ENCODE results near the gene STRIT1. TPM values are rescaled to one million over a fixed set of nuclear protein-coding genes. Genes with fewer than 3 reads are reported as not detected.
"Not testable (repeated sequence)": the region's sequence is repeated elsewhere in the genome, so short reads cannot be mapped to it uniquely, and the experiment has no call there.

STRIT1 gene
- total and polyA plus RNA-seq, 5 experiments from 2014 or later, result not detected

DNA sequence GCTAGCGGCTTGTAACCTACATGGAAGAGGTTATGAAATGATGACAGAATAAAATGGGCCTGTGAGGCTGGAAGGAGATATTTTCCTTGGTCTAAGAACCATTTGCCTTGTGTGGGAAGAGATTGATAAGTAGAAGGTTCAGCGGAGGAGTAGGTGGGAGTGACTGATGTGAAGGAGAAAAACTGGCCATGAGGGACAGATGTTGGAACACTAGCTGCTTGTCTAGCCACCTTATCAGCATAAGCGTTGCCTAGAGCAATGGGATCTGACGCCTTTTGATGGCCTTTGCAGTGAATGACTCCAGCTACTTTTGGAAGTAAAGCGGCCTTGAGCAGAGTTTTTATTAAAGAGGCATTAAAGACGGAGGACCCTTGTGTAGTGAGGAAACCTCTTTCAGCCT is 17.4 kb downstream of the STRIT1 start:
- not testable (repeated sequence) for H3K4me1 Mint-ChIP-seq, ATAC-seq
- H3K9me3 Mint-ChIP-seq, result peaks cover 0 to 16% (median 5%) of the 10 kb centered on the region in 9 donors

DNA sequence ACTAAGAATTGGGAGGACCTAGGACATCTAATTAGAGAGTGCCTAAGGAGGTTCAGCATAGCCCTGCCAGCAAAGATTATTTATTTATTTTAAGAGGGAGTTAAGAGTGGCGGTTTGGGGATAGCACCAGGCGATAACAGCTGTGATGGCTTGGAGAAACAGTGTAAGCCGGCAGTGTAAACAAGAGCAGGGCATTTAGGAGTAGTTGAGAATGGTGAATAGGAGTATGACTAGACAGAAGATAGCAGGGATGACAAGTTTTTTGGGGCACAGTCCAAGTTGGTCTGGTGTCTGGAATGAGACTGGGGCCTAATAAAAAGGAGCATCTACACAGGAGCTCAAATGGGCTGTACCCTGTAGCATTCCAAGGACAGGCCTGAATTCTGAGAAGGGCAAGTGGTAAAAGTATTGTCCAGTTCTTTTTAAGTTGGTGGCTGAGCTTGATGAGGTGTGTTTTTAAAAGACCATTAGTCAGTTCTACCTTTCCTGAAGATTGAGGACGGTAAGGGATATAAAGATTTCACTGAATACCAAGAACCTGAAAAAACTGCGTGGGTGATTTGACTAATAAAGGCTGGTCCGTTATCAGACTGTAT is 18.2 kb downstream of the STRIT1 start:
- peaks cover 0 to 16% (median 5%) of the 10 kb centered on the region in 9 donors for H3K9me3 Mint-ChIP-seq
- H3K27me3 Mint-ChIP-seq, result peaks cover 0 to 11% (median 0%) of the 10 kb centered on the region in 5 donors
- DNase-seq, H3K27ac Mint-ChIP-seq, ATAC-seq, H3K4me1 Mint-ChIP-seq, H3K4me3 Mint-ChIP-seq, H3K36me3 Mint-ChIP-seq, POLR2A ChIA-PET: not testable (repeated sequence)

More for the DNA sequence above, 17.4 kb downstream of the STRIT1 start:
- H3K27ac Mint-ChIP-seq, DNase-seq, H3K36me3 Mint-ChIP-seq, H3K4me3 Mint-ChIP-seq, POLR2A ChIA-PET: not testable (repeated sequence)
- H3K27me3 Mint-ChIP-seq, result peaks cover 0 to 11% (median 0%) of the 10 kb centered on the region in 5 donors

DNA sequence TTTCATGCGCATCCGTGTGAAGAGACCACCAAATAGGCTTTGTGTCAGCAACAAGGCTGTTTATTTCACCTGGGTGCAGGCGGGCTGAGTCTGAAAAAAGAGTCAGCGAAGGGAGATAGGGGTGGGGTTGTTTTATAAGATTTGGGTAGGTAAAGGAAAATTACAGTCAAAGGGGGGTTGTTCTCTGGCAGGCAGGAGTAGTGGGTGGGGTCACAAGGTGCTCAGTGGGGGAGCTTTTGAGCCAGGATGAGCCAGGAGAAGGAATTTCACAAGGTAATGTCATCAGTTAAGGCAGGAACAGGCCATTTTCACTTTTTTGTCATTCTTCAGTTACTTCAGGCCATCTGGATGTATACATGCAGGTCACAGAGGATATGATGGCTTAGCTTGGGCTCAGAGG is 19.0 kb downstream of the STRIT1 start:
- ATAC-seq, POLR2A ChIA-PET: not testable (repeated sequence)

DNA sequence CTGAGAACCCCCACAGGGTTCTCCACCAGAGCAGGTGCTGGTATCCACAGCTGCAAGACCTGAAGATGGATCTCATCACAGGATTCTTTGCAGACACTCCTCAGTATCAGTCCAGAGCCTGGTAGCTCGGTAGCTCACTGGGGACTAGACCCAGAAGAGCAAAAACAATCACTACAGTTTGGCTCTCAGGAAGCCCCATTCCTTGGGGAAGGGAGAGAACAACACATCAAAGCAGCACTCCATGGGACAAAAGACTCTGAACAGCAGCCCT is 22.2 kb downstream of the STRIT1 start:
- POLR2A ChIA-PET, result no interaction called here
- H3K27ac Mint-ChIP-seq, result no peak overlapping the region
- H3K4me3 Mint-ChIP-seq, result no peak overlapping the region
- no peak for ATAC-seq
- H3K27me3 Mint-ChIP-seq, result no peaks in the 10 kb centered on the region
- H3K9me3 Mint-ChIP-seq, result no peaks in the 10 kb centered on the region
- H3K4me1 Mint-ChIP-seq, result no peaks in the 10 kb centered on the region
- H3K36me3 Mint-ChIP-seq, result no peaks in the 10 kb centered on the region
- DNase-seq, result no peak

More for the DNA sequence above, 19.0 kb downstream of the STRIT1 start:
- not testable (repeated sequence) for H3K4me3 Mint-ChIP-seq, H3K4me1 Mint-ChIP-seq, H3K27ac Mint-ChIP-seq, H3K27me3 Mint-ChIP-seq, H3K36me3 Mint-ChIP-seq, DNase-seq
- peaks cover 0 to 11% (median 5%) of the 10 kb centered on the region in 9 donors for H3K9me3 Mint-ChIP-seq

DNA sequence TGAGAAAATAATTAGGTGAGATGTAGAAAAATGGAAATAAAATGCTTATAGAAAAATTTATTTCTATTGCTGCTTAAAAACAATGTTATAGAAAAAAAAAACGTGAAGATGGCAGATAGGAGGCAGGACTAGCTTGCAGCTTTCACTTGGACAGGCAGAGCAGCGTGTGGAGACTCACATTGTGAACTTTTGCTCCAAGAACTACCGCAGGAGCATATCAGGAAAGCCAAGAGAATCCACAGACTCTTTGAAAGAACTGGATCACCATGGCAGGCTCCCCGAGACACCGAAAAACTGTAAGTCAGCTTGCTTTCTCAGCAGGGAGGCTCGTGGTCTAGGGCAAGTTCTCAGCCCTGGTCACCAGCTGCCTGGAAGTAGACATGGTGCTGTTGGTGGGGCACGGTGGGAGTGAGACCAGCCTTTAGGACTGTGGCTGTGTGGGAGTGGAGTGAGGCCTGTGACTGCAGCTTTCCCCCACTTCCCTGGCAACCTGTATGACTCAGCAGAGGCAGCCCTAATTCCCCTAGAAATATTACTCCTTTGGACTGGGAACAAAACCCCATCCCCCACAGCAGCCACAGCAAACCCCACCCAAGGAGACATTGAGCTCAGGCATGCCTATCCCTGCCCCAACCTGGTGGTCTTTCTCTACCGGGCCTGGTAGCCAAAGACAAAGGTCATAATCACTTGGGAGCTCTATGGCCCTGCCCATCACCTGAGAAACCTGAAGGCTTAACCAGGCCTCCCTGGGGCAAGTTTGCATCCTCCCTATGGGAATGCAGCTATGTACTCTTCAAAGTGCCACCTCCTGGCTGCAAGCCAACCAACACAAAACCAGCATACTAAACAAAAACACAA is 22.8 kb downstream of the STRIT1 start:
- H3K27me3 Mint-ChIP-seq, result no peaks in the 10 kb centered on the region

DNA sequence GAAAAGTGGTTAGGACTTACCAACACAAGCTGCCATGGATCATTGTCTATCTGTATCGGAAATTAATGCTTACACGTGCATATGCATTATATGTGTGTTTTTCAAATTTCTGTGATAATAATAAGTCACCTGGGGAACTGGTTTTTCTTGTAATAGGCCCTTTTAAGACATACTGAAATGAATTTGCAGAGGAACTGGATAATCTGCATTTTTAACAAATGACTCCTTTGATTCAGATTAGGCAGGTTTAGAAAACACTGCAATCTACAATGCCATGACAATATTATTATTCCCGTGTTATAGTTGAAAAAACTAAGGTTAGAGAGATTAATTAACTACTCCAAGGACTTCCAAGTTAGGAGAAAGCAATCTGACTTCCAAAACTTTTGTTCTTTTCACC is 23.4 kb downstream of the STRIT1 start:
- Mint-ChIP-seq H3K36me3 (no peaks in the 10 kb centered on the region), H3K27ac (no peak overlapping the region), H3K9me3 (no peaks in the 10 kb centered on the region), H3K4me1 (no peaks in the 10 kb centered on the region), H3K27me3 (no peaks in the 10 kb centered on the region), H3K4me3 (no peak overlapping the region)
- ATAC-seq (no peak), DNase-seq (no peak)
- POLR2A ChIA-PET, result interaction anchor here (0.7 kb wide), 1 partner anchor 13 kb away, joined by 3 read pairs; no protein-coding TSS in a partner anchor

More for the DNA sequence above, 22.8 kb downstream of the STRIT1 start:
- H3K9me3 Mint-ChIP-seq, result no peaks in the 10 kb centered on the region
- ATAC-seq, result no peak
- H3K36me3 Mint-ChIP-seq, result no peaks in the 10 kb centered on the region
- H3K4me1 Mint-ChIP-seq, result no peaks in the 10 kb centered on the region
- H3K27ac Mint-ChIP-seq, result no peak overlapping the region
- no peak for DNase-seq
- no peak overlapping the region for H3K4me3 Mint-ChIP-seq
- POLR2A ChIA-PET, result interaction anchor here (0.7 kb wide), 1 partner anchor 13 kb away, joined by 3 read pairs; no protein-coding TSS in a partner anchor

DNA sequence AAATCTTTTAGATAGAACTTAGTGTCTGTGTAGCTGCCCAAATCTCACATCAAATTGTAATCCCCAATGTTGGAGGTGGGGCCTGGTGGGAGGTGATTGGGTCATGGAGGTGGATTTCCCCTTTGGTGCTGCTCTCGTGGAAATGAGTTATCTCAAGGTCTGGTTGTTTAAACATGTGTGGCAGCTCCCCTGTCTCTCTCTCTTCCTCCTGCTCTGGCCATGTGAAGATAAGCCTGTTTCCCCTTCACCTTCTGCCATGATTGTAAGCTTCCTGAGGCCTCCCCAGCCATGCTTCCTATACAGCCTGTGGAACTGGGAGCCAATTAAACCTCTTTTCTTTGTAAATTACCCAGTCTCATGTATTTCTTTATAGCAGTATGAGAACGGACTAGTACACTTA is 30.6 kb downstream of the STRIT1 start:
- ATAC-seq, DNase-seq, H3K36me3 Mint-ChIP-seq, H3K4me3 Mint-ChIP-seq, H3K9me3 Mint-ChIP-seq, H3K27ac Mint-ChIP-seq, H3K4me1 Mint-ChIP-seq, H3K27me3 Mint-ChIP-seq, POLR2A ChIA-PET: not testable (repeated sequence)

DNA sequence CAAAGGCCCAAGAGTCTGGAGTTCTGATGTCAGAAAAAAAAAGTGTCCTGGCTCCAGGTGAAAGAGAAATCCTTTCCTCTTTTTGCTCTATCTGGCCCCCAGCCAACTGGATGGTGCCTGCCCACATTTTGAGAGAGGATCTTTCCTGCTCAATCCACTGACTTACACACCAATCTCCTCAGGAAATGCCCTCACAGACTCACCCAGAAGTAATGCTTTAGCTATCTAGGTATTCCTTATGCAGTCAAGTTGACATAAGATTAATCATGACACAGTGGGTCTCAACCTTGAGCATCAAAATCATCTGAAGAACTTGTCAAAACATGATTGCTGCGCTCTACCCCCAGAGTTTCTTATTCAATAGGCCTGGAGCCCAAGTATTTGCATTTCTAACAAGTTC is 31.2 kb downstream of the STRIT1 start:
- no peak overlapping the region for H3K27ac Mint-ChIP-seq
- POLR2A ChIA-PET, result no interaction called here
- no peaks in the 10 kb centered on the region for H3K4me1 Mint-ChIP-seq
- H3K36me3 Mint-ChIP-seq, result no peaks in the 10 kb centered on the region
- ATAC-seq (no peak), DNase-seq (no peak)
- H3K27me3 Mint-ChIP-seq, result peaks cover 0 to 10% (median 0%) of the 10 kb centered on the region in 5 donors
- H3K4me3 Mint-ChIP-seq, result no peak overlapping the region
- H3K9me3 Mint-ChIP-seq, result peaks cover 0 to 9% (median 0%) of the 10 kb centered on the region in 9 donors

DNA sequence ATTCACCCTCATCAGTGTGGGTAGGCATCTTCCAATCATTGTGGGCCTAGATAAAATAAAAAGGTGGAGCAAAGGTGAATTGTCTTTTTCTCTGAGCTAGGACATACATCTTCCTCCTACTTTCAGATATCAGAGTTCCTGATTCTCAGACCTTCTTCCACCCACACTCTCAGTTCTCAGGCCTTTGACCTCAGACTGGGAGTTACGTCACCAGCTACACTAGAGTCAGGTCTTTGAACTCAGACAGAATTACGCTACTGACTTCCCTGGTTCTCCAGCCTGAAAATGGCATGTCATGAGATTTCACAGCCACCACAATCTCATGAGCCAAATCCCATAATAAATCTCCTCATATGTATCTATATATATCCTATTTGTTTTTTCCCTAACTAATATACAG is 39.0 kb downstream of the STRIT1 start:
- Mint-ChIP-seq H3K9me3 (peaks cover 0 to 2% (median 0%) of the 10 kb centered on the region in 9 donors), H3K27me3 (peaks cover 0 to 8% (median 2%) of the 10 kb centered on the region in 5 donors), H3K27ac (no peak overlapping the region), H3K4me3 (no peak overlapping the region), H3K36me3 (no peaks in the 10 kb centered on the region), H3K4me1 (no peaks in the 10 kb centered on the region)
- POLR2A ChIA-PET, result no interaction called here
- DNase-seq (no peak), ATAC-seq (no peak)

DNA sequence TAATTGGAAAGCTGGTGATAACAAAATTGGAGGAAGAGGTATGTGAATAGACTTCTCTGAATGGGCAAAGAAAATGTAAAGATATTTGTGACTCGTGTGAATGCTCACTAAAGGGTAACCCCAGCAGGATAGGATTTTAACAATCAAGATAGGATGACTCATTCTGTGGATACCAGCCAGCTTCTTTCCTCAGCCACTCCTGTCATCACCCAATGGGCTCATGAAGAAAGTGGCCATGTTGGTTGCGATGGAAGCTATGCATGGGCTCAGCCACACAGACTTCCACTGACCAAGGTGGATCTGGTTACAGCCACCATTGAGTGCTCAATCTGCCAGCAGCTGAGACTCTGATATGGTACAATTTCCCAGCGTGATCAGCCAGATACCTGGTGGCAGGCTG is 40.9 kb downstream of the STRIT1 start:
- H3K9me3 Mint-ChIP-seq, result peaks cover 0 to 4% (median 0%) of the 10 kb centered on the region in 9 donors
- ATAC-seq, result no peak

DNA sequence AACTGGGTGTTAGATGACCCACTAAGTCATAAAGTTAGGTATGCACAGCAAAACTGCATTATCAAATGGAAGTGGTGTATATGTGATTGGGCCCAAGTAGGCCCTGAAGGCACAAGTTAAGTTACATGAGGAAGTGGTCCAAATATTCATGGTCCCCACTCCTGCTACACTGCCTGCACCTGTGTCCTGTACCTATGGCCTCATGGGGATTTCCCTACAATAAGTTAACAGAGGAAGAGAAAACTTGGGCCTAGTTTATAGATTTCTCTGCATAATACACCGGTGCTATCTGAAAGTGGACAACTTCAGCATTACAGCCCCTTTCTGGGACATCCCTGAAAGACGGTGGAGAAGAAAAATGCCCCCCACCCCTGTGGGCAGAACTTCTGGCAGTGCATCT is 41.5 kb downstream of the STRIT1 start:
- ATAC-seq (no peak), DNase-seq (no peak)
- Mint-ChIP-seq H3K9me3 (peaks cover 0 to 4% (median 0%) of the 10 kb centered on the region in 9 donors), H3K27me3 (peaks cover 0 to 8% (median 2%) of the 10 kb centered on the region in 5 donors), H3K27ac (no peak overlapping the region), H3K4me3 (no peak overlapping the region), H3K36me3 (no peaks in the 10 kb centered on the region), H3K4me1 (no peaks in the 10 kb centered on the region)
- POLR2A ChIA-PET, result no interaction called here

More for the DNA sequence above, 40.9 kb downstream of the STRIT1 start:
- POLR2A ChIA-PET, result no interaction called here
- Mint-ChIP-seq H3K4me1 (no peaks in the 10 kb centered on the region), H3K36me3 (no peaks in the 10 kb centered on the region), H3K27ac (no peak overlapping the region), H3K4me3 (no peak overlapping the region), H3K27me3 (peaks cover 0 to 8% (median 2%) of the 10 kb centered on the region in 5 donors)
- no peak for DNase-seq

DNA sequence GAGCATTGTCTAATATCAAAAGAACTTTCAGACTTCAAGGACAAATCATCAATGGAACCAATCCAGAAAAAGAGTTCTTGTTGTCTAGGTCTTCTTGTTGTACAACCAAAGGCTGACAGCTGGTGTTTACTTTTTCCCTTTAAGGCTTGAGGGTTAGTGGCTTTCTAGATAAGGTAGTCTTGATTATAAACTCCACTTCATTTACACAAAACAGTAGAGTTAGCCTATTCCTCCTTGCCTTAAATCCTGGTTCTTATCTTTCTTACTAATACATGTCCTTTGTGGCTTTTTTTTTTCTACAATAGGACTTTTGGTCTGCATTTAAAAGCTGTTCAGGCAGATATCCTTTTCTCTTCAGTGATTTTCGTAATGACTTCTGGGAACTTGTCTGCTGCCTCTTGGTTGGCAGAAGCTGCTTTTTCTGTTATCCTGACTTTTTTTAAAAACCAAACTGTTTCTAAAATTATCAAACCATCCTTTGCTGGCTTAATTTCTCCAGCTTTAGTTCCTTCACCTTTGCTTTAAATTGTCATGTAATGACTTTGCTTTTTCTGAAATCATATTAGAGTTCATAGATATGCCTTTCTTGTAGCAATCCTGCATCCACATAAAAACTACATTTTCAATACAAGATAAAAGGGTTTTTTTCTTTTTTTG is 44.8 kb downstream of the STRIT1 start:
- ATAC-seq (no peak), DNase-seq (no peak)
- Mint-ChIP-seq H3K27me3 (no peaks in the 10 kb centered on the region), H3K36me3 (no peaks in the 10 kb centered on the region), H3K4me3 (no peak overlapping the region), H3K27ac (no peak overlapping the region), H3K9me3 (peaks cover 0 to 4% (median 0%) of the 10 kb centered on the region in 9 donors), H3K4me1 (no peaks in the 10 kb centered on the region)
- POLR2A ChIA-PET, result no interaction called here

DNA sequence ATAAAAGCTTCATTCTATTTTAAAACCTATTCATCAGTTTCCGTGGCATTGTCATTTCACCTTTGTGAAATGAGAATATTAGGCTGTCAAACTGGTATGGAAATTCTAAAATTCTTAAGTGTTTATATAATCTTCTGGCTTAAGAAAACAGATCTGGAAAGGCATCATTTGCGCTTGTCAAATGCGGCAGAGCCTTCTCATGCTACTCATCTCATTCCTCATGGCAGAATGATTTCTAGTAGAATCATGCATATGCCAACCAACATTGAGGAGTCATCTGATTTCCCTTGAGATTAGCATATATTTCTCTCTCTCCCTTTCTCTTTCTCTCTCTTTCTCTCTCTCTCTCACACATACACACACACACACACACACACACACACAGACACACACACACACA is 48.8 kb downstream of the STRIT1 start:
- Mint-ChIP-seq H3K4me1 (no peaks in the 10 kb centered on the region), H3K9me3 (peaks cover 0 to 4% (median 0%) of the 10 kb centered on the region in 9 donors), H3K27ac (no peak overlapping the region), H3K27me3 (peaks cover 0 to 3% (median under 1%) of the 10 kb centered on the region in 5 donors), H3K4me3 (no peak overlapping the region), H3K36me3 (no peaks in the 10 kb centered on the region)
- DNase-seq, result no peak
- ATAC-seq, result no peak
- POLR2A ChIA-PET, result no interaction called here
